COLO668 (cell line): Measurements from ENCODE around the gene TBXT.
"Not testable (repeated sequence)": the region's sequence is repeated elsewhere in the genome, so short reads cannot be mapped to it uniquely, and the experiment has no call there.

Experiments
- DNase-seq: peaks from one replicate; lab custom pipeline; 2025; ENCODE audit not compliant: unreplicated experiment; lab: John Stamatoyannopoulos, UW

The TBXT gene

DNA sequence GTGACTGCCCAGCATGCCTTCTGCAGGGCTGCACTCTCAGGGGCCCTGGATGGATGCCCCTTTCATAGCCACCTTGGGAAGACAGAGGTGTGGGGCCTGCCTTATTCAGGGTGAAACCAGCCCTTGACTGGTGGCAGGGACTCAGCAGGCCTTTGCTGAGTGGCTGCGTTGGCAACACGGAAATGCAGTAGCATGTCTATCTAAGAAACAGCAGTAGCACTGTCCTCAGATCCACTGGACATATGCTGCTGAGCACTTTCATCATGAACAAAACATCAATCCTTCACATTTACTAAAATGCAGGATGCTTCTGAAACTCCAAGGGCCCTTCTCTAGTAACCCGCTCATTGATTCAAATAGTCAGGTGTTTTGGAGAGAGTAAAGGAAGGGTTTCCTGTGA is 4.9 kb upstream of the TBXT start:
- no peak for DNase-seq

- DNase-seq, result no peak
These were observed 2.1 kb upstream of the TBXT start for GRCh38 chr6:166169549-166170421.

- DNase-seq, result no peak
These were observed 1.2 kb upstream of the TBXT start for GRCh38 chr6:166168616-166169548.

DNA sequence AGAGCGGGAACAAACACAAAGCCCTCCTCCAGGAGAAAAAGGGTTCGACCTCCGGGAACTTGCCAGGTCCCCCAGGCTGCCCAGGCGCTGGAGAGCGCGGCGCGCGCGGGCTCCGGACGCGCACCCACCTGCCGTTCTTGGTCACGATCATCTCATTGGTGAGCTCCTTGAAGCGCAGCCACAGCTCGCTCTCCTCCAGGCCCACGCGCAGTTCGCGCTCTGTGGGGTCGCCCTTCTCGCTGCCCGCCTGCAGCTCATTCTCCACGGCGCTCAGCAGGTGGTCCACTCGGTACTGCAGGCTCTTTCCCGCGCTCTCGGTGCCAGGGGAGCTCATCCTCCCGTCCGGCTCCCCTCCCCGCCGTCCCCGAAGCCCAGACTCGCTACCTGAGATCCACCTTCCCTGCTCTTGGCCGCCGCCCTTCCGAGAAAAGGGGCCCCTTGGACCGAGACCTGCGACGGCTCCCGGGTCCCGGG is 356 bp downstream of the TBXT start:
- no peak for DNase-seq

GRCh38 chr6:166166314-166167257 is 1.1 kb downstream of the TBXT start:
- no peak for DNase-seq

- no peak for DNase-seq
These were observed 1.9 kb downstream of the TBXT start for GRCh38 chr6:166165558-166166313.

GRCh38 chr6:166162599-166163342 is 4.9 kb downstream of the TBXT start:
- DNase-seq, result no peak

DNA sequence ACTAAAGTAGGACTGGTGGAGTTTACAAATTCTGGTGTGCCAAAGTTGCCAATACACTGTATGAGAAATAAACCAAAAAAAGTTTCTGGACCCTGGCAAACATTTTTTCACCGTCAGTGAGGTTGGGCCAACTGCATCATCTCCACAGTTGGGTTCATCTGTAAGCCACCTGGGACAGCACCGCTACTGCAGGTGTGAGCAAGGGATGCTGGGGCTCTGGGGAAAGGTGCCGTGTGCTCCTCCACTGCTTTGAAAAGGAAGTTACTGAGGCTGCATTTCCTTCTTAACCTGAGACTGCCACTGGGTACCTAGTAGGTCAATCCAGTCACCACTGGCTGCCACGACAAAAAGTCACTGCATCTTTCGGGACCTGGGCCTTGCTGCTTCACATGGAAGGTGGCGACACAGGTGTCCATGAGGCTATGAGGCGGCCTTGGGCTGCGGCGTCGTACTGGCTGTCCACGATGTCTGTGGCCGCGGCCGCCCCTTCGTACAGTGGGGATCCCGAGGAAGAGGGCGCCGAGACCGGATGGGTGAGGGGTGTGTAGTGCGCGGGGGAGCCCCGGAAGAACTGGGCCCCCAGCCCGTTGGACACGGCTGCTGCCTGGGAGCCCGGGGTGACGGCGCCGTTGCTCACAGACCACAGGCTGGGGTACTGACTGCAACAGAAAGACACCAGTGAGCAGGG is 9.6 kb downstream of the TBXT start:
- DNase-seq, result no peak

- DNase-seq, result no peak
These were observed 10.7 kb downstream of the TBXT start for GRCh38 chr6:166156942-166157341.

- DNase-seq, result no peak
These were observed 13.7 kb downstream of the TBXT start for GRCh38 chr6:166153966-166154365.

DNA sequence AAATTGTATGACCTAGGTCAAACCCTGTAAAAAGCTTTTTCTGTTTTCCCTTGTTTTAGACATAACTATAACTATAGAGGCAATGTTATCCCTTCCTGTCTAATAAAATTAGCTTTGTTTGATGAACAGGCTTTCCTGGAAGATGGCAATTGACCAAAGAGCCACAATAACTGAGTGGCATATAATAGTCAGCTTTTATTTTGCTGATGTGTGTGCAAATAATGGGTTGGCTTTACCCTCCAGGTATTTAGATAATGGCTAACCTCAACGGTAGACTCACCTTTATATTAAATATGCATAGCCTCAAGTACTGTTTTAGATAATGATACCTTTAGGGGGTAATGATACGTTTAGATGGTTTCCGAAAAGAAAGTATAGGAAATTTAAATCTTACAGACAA is 15.0 kb downstream of the TBXT start:
- DNase-seq, result no peak

DNA sequence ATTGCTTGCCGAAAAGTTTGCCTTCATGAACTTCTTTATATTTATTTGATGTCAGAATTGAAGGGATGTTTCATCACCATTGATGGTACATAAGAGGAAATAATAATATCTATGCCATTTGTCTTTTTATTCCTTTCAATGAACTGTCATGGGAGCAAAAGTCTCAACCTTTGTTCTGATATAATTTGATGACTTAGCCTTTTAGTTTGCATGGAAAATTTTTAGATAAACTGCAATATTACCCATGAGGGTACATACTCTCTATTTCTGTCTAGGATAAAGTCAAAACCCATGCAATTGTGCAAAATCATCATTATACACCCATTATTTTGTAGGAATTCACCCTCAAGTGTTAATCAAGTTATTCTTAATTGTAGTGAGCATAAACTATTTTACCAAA is 15.9 kb downstream of the TBXT start:
- DNase-seq, result no peak

GRCh38 chr6:166145751-166146150 is 21.9 kb downstream of the TBXT start:
- DNase-seq, result no peak

GRCh38 chr6:166143011-166143410 is 24.6 kb downstream of the TBXT start:
- DNase-seq, result no peak

DNA sequence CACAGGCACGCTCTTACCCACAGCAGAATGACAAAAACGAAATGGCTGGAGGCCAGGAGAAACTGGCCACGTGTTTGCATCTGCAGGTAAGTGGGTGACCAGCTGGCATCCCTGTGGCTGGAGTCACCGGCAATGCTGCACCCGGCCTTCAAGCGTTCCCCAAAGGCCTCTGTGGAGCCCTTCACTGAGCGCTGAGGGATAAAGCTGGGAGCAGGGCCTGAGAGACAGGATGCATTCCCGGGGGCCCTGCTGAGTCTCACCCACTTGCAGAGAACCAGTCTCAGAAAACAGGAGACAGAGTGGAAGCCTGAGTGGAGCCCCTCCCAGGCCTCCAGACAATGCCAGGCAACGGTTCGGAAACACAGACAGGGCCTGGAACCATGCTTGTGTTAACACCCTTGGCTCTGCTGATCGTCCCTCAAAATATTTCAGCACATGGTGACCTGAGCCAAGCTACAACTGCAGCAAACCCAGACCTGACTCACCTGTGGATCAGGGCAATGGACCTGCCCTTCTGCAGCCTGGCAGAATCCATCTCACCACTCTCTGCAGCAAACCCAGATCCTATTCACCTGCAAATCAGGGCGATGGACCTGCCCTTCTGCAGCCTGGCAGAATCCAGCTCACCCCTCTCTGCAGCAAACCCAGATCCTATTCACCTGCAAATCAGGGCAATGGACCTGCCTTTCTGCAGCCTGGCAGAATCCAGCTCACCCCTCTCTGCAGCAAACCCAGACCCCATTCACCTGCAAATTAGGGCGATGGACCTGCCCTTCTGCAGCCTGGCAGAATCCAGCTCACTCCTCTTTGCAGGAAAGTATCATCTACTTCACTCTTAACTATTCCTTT is 39.8 kb downstream of the TBXT start:
- DNase-seq, result no peak

DNA sequence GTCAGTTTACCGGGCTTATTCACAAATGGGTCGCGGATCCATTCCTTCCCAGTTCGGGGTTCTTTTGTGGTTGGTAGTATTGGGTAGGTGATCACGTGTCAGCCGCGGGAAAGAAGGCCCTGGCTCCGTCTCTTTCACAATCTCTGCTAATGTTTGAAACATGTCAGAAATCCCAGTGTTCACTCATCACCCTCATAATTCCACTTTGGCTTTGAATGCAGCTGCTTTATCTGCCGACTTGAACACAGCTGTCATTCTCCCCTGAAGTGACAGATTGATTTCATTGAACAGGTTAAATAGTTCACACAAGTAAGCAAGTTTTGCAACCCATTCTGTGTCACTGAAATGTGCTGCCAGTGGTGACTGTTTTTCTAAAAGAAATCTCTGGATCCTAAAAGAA is 44.5 kb downstream of the TBXT start:
- DNase-seq, result not testable (repeated sequence)

- no peak for DNase-seq
These were observed 45.9 kb downstream of the TBXT start for GRCh38 chr6:166121726-166122125.
